Measurements from ENCODE around the gene FHL2. TPM values are rescaled to one million over a fixed set of nuclear protein-coding genes. Genes with fewer than 3 reads are reported as not detected.

FHL2 gene
- total and polyA plus RNA-seq, 9 of the 15 experiments (the other 6 are each of a cell fraction or from before 2014, with no cell fraction given), result 7.5 to 33.1 (median 23.9) TPM

- 87% methylated on average over 6 of the region's 6 CpGs for WGBS (ENCODE audit: insufficient coverage, low coverage, missing lambda C conversion rate)
- 0 out of 2 replicates have a peak, but pooled peaks cover 3% of the 10 kb centered on the region for H4K20me1 ChIP-seq (replicated peaks; ENCODE audit: control insufficient read depth, insufficient read depth, low read length)
- no peak for TF ChIP-seq NR2C2 (CRISPR knock-in tag; IDR thresholded peaks at IDR 0.05)
- no peak for TF ChIP-seq NR2C2 (tag; IDR thresholded peaks at IDR 0.05)
- TF ChIP-seq TFAM (CRISPR knock-in tag; conservative IDR thresholded peaks at IDR 0.05), result no peak
- TF ChIP-seq KLF1 (tag; IDR thresholded peaks at IDR 0.05), result no peak
- TF ChIP-seq ZNF561 (CRISPR knock-in tag; conservative IDR thresholded peaks at IDR 0.05), result no peak
- no peak for TF ChIP-seq POLR2B (IDR thresholded peaks at IDR 0.05; ENCODE audit: low read depth, partially characterized antibody)
- no peak for TF ChIP-seq PCBP1 (IDR thresholded peaks at IDR 0.05; ENCODE audit: low read depth, low read length, poor library complexity, severe bottlenecking)
- TF ChIP-seq CLOCK (CRISPR knock-in tag; IDR thresholded peaks at IDR 0.05; ENCODE audit: borderline replicate concordance), result no peak
- no peak for TF ChIP-seq LARP7 (IDR thresholded peaks at IDR 0.05)
- TF ChIP-seq RNF2 (IDR thresholded peaks at IDR 0.05), result no peak
- TF ChIP-seq EGR1 (conservative IDR thresholded peaks at IDR 0.05), result no peak
- no peak for TF ChIP-seq SRF (CRISPR knock-in tag; IDR thresholded peaks at IDR 0.05)
- no peaks in the 10 kb centered on the region for H3K27me3 ChIP-seq (ENCODE audit: control insufficient read depth in 2 of 2, insufficient read depth in 2 of 2, low read length in 2 of 2)
- ChIA-PET CTCF (ENCODE audit: low intra/inter-chr PET ratio) (no interaction called here), POLR2A (interaction anchor here (0.9 to 2.0 kb wide), 3 partner anchors 9 to 21 kb away, joined by 3 to 7 read pairs (median 6); partner anchors contain the start of gene C2orf49)
- no peak for ATAC-seq
- no peak for FAIRE-seq
- H3K4me2 ChIP-seq (ENCODE audit: insufficient read depth, low read length), result no peak overlapping the region
- H3K27ac ChIP-seq (ENCODE audit: extremely low read depth, low read depth, low read length), result no peak overlapping the region
- H3K9me3 ChIP-seq (replicated peaks; ENCODE audit: control insufficient read depth, insufficient read depth, low read depth, low read length), result peaks cover 4% of the 10 kb centered on the region; the same call in 1 of the 2 replicates
- no peak for DNase-seq (ENCODE audit: extremely low read depth in 1 of 4, low spot score in 3 of 4)
- H2AFZ ChIP-seq (ENCODE audit: low read depth, low read length), result no peak overlapping the region
- no peaks in the 10 kb centered on the region for H3K79me2 ChIP-seq (ENCODE audit: control insufficient read depth, insufficient read depth, low read length)
- no peaks in the 10 kb centered on the region for H3K4me1 ChIP-seq (replicated peaks in 1 of 2; ENCODE audit: control insufficient read depth in 2 of 2, insufficient read depth in 2 of 2, low read length in 2 of 2)
- peaks cover 76% of the 10 kb centered on the region for H3K36me3 ChIP-seq (ENCODE audit: control insufficient read depth, insufficient read depth, low read length)
- no TSS peak for BruUV-seq (replicated peaks)
- H3K4me3 ChIP-seq, result no peak overlapping the region
- in situ Hi-C loops (cut with MboI) (no loop called here), intact Hi-C loops (cut with micrococcal nuclease) (no loop called here)
- no peak overlapping the region for H3K9ac ChIP-seq (ENCODE audit: insufficient read depth in 1 of 2, low read depth in 2 of 2, low read length in 2 of 2)
- no peaks in the 10 kb centered on the region for H3K9me1 ChIP-seq (ENCODE audit: control insufficient read depth, insufficient read depth, low read length)
These were observed 40.3 kb downstream of the FHL2 start for GRCh38 chr2:105358593-105358992.
